WI38 (cell line): Measurements from ENCODE around the gene SAMD4B.

Experiments
- H3K4me3 ChIP-seq: 2 replicates; pipeline ENCODE4 v1.5.1; 2011; ENCODE audit warnings: low read depth, mild to moderate bottlenecking, control low read depth, low read length
- CTCF ChIP-seq: IDR thresholded peaks from 2 replicates; pipeline ENCODE4 v1.5.1; 2012; ENCODE audit warnings: low read depth, mild to moderate bottlenecking, control low read depth, low read length

The SAMD4B gene, protein sequence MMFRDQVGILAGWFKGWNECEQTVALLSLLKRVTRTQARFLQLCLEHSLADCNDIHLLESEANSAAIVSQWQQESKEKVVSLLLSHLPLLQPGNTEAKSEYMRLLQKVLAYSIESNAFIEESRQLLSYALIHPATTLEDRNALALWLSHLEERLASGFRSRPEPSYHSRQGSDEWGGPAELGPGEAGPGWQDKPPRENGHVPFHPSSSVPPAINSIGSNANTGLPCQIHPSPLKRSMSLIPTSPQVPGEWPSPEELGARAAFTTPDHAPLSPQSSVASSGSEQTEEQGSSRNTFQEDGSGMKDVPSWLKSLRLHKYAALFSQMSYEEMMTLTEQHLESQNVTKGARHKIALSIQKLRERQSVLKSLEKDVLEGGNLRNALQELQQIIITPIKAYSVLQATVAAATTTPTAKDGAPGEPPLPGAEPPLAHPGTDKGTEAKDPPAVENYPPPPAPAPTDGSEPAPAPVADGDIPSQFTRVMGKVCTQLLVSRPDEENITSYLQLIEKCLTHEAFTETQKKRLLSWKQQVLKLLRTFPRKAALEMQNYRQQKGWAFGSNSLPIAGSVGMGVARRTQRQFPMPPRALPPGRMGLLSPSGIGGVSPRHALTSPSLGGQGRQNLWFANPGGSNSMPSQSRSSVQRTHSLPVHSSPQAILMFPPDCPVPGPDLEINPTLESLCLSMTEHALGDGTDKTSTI

GRCh38 chr19:39341719-39342604 lies at the start of gene SAMD4B:
SAMD4B (plus strand) TSS chr19:39342421; CDS start chr19:39356894, 14,473 bp downstream.
- TF ChIP-seq CTCF: peak; percentile 54
- peak within 1 kb of the TSS; percentile 89 for H3K4me3 ChIP-seq

GRCh38 chr19:39293394-39293793 lies 48.8 kb upstream of the SAMD4B start:
- no peak for TF ChIP-seq CTCF
- H3K4me3 ChIP-seq: no peak overlapping the region

DNA sequence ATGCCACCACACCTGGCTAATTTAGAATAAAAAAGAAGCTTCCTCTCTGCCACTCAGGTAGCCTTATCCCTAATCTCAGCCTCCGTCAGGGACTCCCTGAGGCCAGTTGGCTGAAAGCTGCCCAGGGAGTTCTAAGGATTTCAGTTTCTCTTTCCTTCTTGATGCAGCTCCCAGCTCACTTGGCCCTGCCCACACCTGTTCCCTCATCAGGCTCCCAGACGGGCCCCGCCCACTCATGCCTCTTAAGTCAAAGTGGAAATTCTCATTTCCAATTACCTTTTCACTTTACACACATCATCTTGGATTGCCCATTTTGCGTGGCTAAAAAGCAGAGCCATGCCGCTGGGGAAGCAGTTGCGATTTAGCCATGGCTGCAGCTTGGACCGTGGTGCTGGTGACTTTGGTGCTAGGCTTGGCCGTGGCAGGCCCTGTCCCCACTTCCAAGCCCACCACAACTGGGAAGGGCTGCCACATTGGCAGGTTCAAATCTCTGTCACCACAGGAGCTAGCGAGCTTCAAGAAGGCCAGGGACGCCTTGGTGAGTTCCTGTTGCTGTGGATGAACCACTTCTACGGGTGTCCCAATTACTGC lies 46.1 kb upstream of the SAMD4B start, which contains the start of gene IFNL1:
Gene IFNL1, plus strand, starts transcription at position 353 of the 591 bp plus-strand sequence. Its CDS starts 15 bp downstream, at position 368.
- no peak within 1 kb of the TSS for H3K4me3 ChIP-seq
- no peak for TF ChIP-seq CTCF

GRCh38 chr19:39296906-39297305 lies 45.3 kb upstream of the SAMD4B start:
- TF ChIP-seq CTCF: no peak
- no peak overlapping the region for H3K4me3 ChIP-seq

DNA sequence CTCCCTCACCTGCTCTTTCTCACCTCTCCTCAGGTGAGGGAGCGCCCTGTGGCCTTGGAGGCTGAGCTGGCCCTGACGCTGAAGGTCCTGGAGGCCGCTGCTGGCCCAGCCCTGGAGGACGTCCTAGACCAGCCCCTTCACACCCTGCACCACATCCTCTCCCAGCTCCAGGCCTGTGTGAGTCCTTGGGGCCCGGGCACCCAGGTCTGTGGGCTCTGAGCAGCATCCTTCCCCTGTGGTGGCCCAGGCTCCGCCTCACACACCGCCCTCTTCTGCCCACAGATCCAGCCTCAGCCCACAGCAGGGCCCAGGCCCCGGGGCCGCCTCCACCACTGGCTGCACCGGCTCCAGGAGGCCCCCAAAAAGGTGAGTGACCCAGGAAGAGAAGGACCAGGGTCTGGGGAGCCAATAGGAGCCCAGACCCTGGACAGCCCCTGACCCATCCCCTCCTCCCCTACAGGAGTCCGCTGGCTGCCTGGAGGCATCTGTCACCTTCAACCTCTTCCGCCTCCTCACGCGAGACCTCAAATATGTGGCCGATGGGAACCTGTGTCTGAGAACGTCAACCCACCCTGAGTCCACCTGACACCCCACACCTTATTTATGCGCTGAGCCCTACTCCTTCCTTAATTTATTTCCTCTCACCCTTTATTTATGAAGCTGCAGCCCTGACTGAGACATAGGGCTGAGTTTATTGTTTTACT lies 44.1 kb upstream of the SAMD4B start:
- no peak overlapping the region for H3K4me3 ChIP-seq
- TF ChIP-seq CTCF: no peak

GRCh38 chr19:39299404-39299803 lies 42.8 kb upstream of the SAMD4B start:
- no peak overlapping the region for H3K4me3 ChIP-seq

More at GRCh38 chr19:39299404-39299803, 42.8 kb upstream of the SAMD4B start:
- TF ChIP-seq CTCF: no peak
